Ovary (tissue), 3 donors: ENCODE results near the gene BAHCC1.

Experiments
- CTCF ChIP-seq, 3 donors: fragments of 450-650 bp in 2 of 3; fragments of 200-600 bp in 1 of 3; IDR thresholded peaks; one replicate each; pipeline versions ENCODE4 v1.5.1 to v1.8.0; 2016 to 2022; ENCODE audit warnings: antibody characterized with exemption in 3 of 3, mild to moderate bottlenecking in 1 of 3
- POLR2A ChIP-seq: fragments of 450-650 bp; IDR thresholded peaks from one replicate; pipeline ENCODE4 v1.6.1; 2017; ENCODE audit warnings: antibody characterized with exemption, mild to moderate bottlenecking, moderate library complexity
- donor health status: DM: no; HTN: no; CAD: no.

GRCh38 chr17:81354252-81354953 lies 40.9 kb upstream of the BAHCC1 start:
- TF ChIP-seq CTCF (IDR thresholded peaks at IDR 0.05): no peak
- no peak for TF ChIP-seq POLR2A
